ENCODE data around the gene PGK1.

DNA sequence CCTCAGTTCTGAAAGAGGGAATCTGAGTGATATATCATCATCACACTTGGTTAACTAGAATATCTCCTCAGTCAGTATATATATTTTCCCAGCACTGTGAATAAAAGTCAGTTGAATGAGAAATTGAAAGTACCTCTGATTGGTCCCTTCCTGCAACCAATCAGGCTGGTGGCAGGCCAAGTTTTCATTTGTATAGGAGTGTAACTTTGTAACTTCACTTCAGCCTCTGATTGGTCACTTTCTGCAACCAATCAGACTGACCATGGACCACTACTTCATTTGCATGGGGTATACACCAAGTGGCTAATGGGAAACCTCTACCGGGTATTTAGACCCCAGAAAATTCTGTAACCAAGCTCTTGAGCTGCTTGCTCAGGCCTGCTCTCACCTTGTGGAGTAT, 2.0 kb upstream of the PGK1 start:
- TF ChIP-seq ZBTB33 (IDR thresholded peaks at IDR 0.05; ENCODE audit: extremely low read depth, insufficient replicate concordance, low read length) (no peak), JUND (IDR thresholded peaks at IDR 0.05) (no peak), ZFX (IDR thresholded peaks at IDR 0.05) (no peak), CTCF (IDR thresholded peaks at IDR 0.05 in 2 of 3, conservative IDR thresholded peaks at IDR 0.05 in 1 of 3; ENCODE audit: borderline replicate concordance in 1 of 3, insufficient read depth in 1 of 3, low read depth in 2 of 3, low read length in 2 of 3) (no peak), YY1 (IDR thresholded peaks at IDR 0.05; ENCODE audit: extremely low read depth, insufficient replicate concordance, low read depth, low read length) (no peak)
